Neural crest cell (in vitro differentiated cells): ENCODE data around the gene VWCE. TPM values are rescaled to one million over a fixed set of nuclear protein-coding genes. Genes with fewer than 3 reads are reported as not detected.

Experiments
- DNase-seq: peaks from one replicate; pipeline ENCODE4 v3.0.0; 2021; ENCODE audit warnings: low read depth, mixed read lengths, low spot score
- H3K27ac Mint-ChIP-seq: one replicate; pipeline ENCODE4 v1.8.0; 2021; ENCODE audit warnings: mild to moderate bottlenecking, mixed read lengths; ENCODE audit not compliant: unreplicated experiment
- H3K27me3 Mint-ChIP-seq: 2 replicates; pipeline ENCODE4 v1.8.0; 2021; ENCODE audit warnings: low read depth, mild to moderate bottlenecking, mixed read lengths
- H3K36me3 Mint-ChIP-seq: 2 replicates; pipeline ENCODE4 v1.8.0; 2021; ENCODE audit warnings: low read depth, mild to moderate bottlenecking, mixed read lengths
- H3K4me1 Mint-ChIP-seq: 2 replicates; pipeline ENCODE4 v1.8.0; 2021; ENCODE audit warnings: mixed read lengths
- H3K4me3 Mint-ChIP-seq: one replicate; pipeline ENCODE4 v1.8.0; 2021; ENCODE audit warnings: mild to moderate bottlenecking, mixed read lengths
- H3K9me3 Mint-ChIP-seq: 2 replicates; pipeline ENCODE4 v1.8.0; 2021; ENCODE audit warnings: mixed read lengths
- CTCF ChIP-seq: fragments of 200-600 bp; sonication (generic); conservative IDR thresholded peaks from 2 replicates; pipeline ENCODE4 v1.5.0; 2021; ENCODE audit warnings: antibody characterized with exemption, mild to moderate bottlenecking
- total RNA-seq: library from RNA; stranded (reverse); gene quantifications from 2 replicates; pipeline ENCODE4 v1.2.1, GENCODE V29; 2021

VWCE gene
- total RNA-seq, 1 donor from 2014 or later, result 42.0 TPM

- Mint-ChIP-seq H3K27me3 (peaks cover under 1% of the 10 kb centered on the region), H3K9me3 (no peaks in the 10 kb centered on the region), H3K36me3 (peaks cover 32% of the 10 kb centered on the region), H3K4me1 (peaks cover 37% of the 10 kb centered on the region), H3K27ac (no peak overlapping the region), H3K4me3 (peak overlapping the region; percentile 77)
- DNase-seq, result no peak
- no peak for TF ChIP-seq CTCF
Measured at GRCh38 chr11:61298663-61299244, 3.6 kb upstream of the VWCE start.

GRCh38 chr11:61297746-61298145, 2.6 kb upstream of the VWCE start:
- DNase-seq, result no peak
- Mint-ChIP-seq H3K4me1 (peaks cover 44% of the 10 kb centered on the region), H3K9me3 (no peaks in the 10 kb centered on the region), H3K27me3 (peaks cover 7% of the 10 kb centered on the region), H3K4me3 (peak overlapping the region; percentile 77), H3K27ac (peak overlapping the region; percentile 21), H3K36me3 (peaks cover 31% of the 10 kb centered on the region)
- TF ChIP-seq CTCF, result no peak

- Mint-ChIP-seq H3K27ac (peak overlapping the region; percentile 21), H3K27me3 (peaks cover 7% of the 10 kb centered on the region), H3K4me3 (peak overlapping the region; percentile 77), H3K4me1 (peaks cover 47% of the 10 kb centered on the region), H3K36me3 (peaks cover 31% of the 10 kb centered on the region), H3K9me3 (no peaks in the 10 kb centered on the region)
- no peak for DNase-seq
- TF ChIP-seq CTCF, result no peak
Measured at GRCh38 chr11:61297341-61297740, 2.2 kb upstream of the VWCE start.

GRCh38 chr11:61295596-61295926, 445 bp upstream of the VWCE start:
- peaks cover 7% of the 10 kb centered on the region for H3K27me3 Mint-ChIP-seq
- peak overlapping the region; percentile 88 for H3K4me3 Mint-ChIP-seq
- TF ChIP-seq CTCF, result no peak
- peaks cover 50% of the 10 kb centered on the region for H3K4me1 Mint-ChIP-seq
- no peaks in the 10 kb centered on the region for H3K9me3 Mint-ChIP-seq
- no peak for DNase-seq
- H3K27ac Mint-ChIP-seq, result no peak overlapping the region
- H3K36me3 Mint-ChIP-seq, result peaks cover 24% of the 10 kb centered on the region

GRCh38 chr11:61293867-61294716, 1.0 kb downstream of the VWCE start:
- Mint-ChIP-seq H3K4me1 (peaks cover 44% of the 10 kb centered on the region), H3K27me3 (peaks cover 7% of the 10 kb centered on the region), H3K4me3 (peak overlapping the region; percentile 95), H3K27ac (peak overlapping the region; percentile 83), H3K36me3 (peaks cover 17% of the 10 kb centered on the region), H3K9me3 (no peaks in the 10 kb centered on the region)
- no peak for TF ChIP-seq CTCF
- peak; percentile 29 for DNase-seq
